NCI-H748 (cell line): ENCODE results near the gene RTP5.
A peak's percentile ranks its signal among the peaks of the same experiment; 100 is the strongest.
"Not testable (repeated sequence)": the region's sequence is repeated elsewhere in the genome, so short reads cannot be mapped to it uniquely, and the experiment has no call there.

Experiments
- DNase-seq: peaks from one replicate; lab custom pipeline; 2025; ENCODE audit not compliant: unreplicated experiment; lab: John Stamatoyannopoulos, UW

RTP5 gene

DNA sequence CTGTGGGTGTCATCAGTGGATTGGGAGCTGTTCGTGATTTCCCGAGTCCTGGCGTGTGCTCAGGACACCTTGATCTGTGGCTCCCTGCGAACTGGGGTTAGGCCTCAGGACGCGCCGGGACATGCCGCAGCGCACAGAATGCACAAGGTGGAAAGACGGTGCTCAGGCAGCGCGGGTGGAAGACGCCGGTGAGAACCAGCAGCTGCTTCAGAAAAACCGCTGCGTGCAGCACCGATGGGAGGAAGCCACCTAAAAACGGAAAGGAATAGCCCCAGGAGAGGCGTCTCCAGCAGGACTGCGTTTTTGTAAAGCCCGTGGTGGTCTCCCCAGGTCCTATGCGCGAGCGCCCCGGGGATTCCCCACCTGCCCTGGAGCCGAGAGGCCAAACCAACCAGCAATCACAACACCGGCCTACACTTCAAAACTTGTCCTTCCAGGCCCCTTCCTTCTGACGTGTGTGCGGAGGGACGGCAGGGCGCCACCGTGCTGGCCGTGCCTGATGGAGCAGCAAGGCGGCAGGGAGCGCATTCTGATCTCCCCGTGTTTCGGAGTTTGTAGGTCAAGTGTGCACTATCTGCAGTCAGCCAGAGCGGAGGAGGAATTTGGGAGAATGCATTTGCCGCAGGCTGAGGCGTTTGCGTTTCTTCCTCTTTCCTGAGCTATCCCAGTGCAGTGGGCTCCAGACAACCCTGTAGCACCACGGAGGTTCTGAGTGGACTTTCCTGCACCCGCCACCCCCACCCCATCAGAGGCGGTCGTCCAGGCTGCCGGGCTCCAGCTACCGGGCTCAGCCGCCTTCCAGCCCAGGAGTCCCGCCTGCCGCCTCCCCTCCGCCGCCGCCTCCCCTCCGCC, 32.2 kb downstream of the RTP5 start:
- no peak for DNase-seq

DNA sequence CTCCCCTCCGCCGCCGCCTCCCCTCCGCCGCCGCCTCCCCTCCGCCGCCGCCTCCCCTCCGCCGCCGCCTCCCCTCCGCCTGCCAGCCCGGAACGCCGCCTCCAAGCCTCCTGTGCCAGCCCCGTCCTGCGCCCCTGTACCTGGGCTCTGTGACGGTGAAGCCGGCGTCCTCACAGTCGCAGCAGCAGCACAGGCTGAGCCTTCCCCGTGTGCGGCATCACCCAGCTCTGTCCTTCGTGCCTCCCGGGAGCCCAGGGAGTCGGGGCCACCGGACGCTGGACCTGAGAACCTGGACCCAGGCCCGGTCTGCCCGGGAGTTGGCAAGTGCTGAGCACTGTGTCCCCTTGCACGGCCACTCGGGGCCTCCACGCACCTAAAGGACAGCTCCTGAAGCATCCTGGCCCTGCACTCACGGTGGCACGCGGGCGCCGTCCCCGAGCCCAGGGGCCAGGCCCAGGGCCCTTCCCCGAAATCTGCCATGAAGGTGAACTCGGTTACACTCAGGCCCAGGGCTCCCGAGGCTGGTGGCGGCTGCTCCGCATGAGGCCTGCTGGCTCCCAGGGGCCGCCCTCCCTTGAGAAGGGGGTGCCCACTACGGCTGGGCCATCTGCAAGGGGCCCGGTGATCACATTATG, 32.9 kb downstream of the RTP5 start:
- no peak for DNase-seq

DNA sequence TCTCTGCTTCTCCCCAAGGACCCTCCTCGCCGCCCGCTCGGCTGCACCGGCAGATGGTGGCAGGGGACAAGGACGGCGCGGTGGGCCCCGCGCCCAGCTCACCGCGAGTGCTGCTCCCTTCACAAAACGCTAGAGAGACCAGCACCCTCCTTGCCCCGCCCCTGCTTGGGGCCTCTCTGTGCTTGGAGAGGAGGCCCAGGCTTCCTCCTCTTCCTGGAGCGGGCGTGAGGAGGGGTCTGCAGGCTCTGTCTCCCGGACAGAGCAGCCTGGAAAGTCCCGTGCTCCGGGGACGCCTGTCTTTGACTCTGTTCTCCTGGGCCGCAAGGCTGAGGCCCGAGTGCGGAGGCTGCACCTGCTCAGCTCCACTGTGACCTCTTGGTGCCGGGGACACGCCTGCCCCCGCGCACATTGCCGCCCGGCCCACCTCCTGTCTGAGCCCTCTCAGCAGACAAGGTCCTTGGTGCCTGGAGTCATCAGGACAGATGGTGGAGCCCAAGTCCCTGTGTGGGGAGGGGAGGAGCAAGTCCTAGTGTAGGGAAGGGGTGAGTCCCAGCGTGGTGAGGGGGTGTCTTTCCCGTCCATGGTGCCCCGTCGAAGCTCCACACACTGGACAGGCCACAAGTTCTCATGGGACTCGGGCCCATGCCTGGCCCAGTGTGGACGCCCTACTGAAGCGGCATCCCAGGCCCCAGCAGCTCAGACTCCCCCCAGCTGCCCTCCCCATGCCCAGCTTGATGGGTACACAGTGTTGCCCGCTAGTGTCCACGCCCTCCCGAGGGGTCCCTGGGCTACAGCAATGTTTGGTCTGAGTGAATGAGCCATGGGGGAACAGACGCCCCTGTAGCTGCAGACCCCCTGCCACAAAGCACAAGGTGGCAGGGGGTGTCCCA, 33.8 kb downstream of the RTP5 start:
- no peak for DNase-seq

DNA sequence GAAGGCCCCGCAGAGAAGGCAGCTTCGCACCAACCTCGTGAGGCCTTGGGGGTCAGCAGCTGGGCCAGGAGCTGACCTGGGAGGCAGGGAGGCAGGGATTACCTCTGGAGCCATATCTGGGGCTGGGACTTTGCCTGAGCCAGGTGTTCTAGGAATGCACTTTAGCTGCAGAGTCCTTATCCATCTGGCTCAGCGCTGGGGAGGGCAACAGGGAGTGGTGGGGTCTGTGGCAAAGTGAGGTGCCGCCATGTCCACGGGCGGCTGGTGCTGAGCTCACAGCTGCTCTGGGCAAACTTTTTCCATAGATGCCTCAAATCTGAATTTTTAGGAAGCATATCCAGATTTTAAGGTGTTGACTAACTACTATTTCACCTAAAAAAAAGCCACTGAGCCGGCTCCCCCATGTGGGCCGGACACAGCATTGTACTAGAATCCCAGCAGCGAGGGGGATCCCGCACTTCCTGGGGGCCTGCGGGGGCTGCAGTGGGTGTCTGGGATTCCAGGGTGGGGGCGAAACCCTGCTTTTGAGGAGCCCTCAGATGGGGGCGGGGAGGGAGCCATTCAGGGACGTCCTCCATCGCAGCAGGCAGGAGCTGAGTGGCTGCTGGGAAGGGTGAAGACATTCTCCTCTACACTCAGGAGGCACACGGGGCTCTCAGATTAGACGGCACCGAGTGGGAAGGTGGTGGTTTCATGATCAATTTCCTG, 34.6 kb downstream of the RTP5 start:
- no peak for DNase-seq

- DNase-seq = no peak
These were observed 35.5 kb downstream of the RTP5 start for GRCh38 chr2:241904791-241905710.

DNA sequence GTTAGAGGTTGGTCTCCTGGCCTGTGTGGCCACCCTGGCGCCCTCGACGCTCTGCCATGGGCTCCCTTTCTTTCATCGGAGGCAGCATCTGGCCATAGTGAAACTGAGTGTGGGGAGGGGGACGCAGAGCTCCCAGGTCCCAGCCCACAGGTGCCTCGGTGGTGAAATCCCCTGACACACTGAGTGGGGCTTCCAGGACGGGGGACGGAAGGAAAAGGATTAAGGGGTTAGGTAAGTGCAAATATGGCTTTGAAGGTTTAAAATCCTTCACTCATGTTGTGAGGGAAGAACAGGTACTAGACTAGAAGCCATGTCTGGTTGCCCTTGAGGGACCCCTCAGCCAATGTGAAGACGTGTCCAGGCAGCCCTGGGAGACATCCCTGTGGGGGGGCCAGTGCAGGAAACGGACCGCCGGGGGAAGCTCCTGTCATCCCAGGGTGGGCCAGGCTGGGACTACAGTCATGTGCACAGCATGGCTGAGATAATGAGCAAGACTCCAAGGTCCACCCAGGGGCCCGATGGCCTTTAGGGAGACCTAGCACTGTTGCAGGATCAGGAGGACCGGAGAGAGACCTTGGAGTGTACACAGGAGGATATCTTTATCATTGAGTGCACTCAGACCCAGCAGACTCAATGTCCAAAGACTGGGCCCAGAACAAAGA, 36.3 kb downstream of the RTP5 start:
- DNase-seq = no peak

GRCh38 chr2:241906378-241906770, 36.8 kb downstream of the RTP5 start:
- DNase-seq = not testable (repeated sequence)

DNA sequence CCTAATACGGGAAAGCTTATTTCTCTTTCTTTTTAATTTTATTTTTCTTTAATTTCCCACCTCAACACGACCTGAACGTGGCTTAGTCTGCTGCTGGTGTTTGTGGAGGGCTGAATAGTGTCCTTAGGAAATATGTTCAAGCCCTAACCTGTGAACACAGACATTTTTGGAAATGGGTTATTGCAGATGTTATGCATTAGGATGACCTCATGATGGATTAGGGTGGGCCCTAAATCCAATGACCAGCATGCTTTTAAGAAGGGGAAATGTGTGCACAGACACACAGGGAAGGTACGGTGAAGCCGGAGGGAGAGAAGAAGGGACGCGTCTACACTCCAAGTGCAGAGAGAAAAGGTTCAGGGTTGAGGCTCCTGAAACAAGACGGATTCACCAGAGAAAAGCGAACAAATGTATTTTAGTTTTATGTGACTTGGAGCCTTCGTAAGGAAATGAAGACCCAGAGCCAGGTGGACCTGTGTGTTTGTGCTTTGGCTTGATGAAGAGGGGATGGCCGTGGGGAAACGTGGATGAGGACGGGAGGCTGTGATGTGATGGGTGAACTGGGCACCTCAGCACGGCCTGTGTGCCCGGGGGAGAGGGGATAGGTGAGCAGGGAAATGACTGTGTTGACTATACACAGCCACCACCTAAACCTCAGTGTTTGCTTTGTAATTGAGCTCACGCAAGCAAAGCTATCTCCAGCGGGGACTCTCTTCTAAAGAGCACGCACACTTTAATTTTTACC, 37.5 kb downstream of the RTP5 start:
- DNase-seq = peak; percentile 86

DNA sequence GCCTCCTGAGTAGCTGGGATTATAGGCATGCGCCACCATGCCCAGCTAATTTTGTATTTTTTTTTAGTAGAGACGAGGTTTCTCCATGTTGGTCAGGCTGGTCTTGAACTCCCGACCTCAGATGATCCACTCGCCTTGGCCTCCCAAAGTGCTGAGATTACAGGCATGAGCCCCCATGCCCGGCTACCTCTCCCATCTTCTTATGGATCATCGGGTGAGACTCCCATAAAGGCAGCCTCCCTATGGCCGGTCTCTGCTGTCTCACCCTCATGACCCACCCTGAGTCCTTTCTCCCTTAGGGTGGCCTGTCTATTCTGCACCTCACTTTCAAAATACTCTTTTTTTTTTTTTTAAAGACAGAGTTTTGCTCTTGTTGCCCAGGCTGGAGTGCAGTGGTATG, 38.3 kb downstream of the RTP5 start:
- not testable (repeated sequence) for DNase-seq

GRCh38 chr2:241908686-241909420, 39.3 kb downstream of the RTP5 start:
- DNase-seq = no peak

GRCh38 chr2:241909769-241910168, 40.2 kb downstream of the RTP5 start:
- DNase-seq = no peak

- DNase-seq = no peak
These were observed 41.3 kb downstream of the RTP5 start for GRCh38 chr2:241910604-241911520.

GRCh38 chr2:241911551-241911950, 42.0 kb downstream of the RTP5 start:
- DNase-seq = no peak

- no peak for DNase-seq
These were observed 42.6 kb downstream of the RTP5 start for GRCh38 chr2:241912021-241912555.

DNA sequence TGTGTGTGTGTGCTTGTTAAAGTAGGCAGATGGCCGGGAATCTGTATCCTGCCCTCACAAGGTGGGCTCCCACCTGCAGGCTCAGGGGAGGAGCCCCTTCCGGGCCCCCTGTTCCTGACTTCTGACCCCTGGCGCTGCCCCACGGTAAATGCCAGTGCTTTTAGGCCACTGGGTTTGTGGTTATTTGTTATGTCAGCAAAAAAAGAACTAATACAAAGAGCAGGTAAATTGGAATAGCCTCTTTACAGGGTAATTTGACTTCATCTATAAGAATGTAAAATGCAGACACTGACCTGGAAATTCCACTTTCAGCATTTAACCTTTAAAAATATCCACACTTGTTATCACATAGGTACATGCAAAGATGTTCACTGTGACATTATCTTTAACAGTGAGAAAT, 44.2 kb downstream of the RTP5 start:
- DNase-seq = no peak

GRCh38 chr2:241914542-241914941, 45.0 kb downstream of the RTP5 start:
- DNase-seq = no peak

DNA sequence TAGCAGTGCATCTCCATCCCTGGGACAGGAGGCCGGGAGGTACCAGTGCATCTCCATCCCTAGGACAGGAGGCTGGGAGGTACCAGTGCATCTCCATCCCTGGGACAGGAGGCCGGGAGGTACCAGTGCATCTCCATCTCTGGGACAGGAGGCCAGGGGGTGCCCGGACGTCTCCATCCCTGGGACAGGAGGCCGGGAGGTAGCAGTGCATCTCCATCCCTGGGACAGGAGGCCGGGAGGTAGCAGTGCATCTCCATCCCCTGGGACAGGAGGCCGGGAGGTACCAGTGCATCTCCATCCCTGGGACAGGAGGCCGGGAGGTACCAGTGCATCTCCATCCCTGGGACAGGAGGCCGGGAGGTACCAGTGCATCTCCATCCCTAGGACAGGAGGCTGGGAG, 52.1 kb downstream of the RTP5 start:
- not testable (repeated sequence) for DNase-seq
